ENCODE results near the gene OSTN. TPM values are rescaled to one million over a fixed set of nuclear protein-coding genes. Genes with fewer than 3 reads are reported as not detected.

The OSTN gene
- total and polyA plus RNA-seq, 2 donors (not counting 3 experiments of a cell fraction or from before 2014, with no cell fraction given) = not detected

DNA sequence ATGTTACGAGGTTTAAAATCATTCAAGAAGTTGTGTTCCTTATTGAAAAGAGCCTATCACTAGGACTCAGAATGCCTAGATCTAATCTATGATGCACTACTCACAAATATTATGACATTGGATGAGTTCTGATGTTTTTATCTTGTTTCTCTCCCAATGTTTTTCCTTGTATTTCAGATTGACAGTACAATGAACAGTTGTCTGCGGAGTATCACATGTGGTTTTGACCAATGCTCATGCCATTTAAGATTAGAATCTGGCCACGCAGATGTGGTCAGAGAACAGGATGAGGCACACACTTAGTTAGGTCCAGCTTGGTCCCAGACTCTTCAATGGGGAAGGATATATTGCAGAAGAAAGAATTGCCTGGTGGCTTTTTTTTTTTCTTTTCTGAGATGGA lies 104.6 kb downstream of the OSTN start:
- Histone ChIP-seq H3K9ac (replicated peaks; ENCODE audit: extremely low read depth, insufficient read depth, low read length) (no peak overlapping the region), H3K4me3 (replicated peaks in 1 of 3; ENCODE audit: insufficient read depth in 1 of 3, low read depth in 1 of 3, low read length in 3 of 3) (no peak overlapping the region), H3K27ac (ENCODE audit: insufficient read depth, low read depth, low read length) (no peak overlapping the region), H3K9me1 (replicated peaks; ENCODE audit: control insufficient read depth, extremely low read depth, insufficient read depth, low read length) (no peaks in the 10 kb centered on the region), H3K4me1 (ENCODE audit: control insufficient read depth, extremely low read depth, insufficient read depth, low read length) (no peaks in the 10 kb centered on the region), H3K4me2 (ENCODE audit: insufficient read depth, low read length) (no peak overlapping the region), H2AFZ (ENCODE audit: low read depth, low read length) (no peak overlapping the region), H4K20me1 (replicated peaks; ENCODE audit: control insufficient read depth, extremely low read depth, insufficient read depth, low read length) (no peaks in the 10 kb centered on the region), H3K9me3 (replicated peaks; ENCODE audit: control insufficient read depth, insufficient read depth, low read length) (no peaks in the 10 kb centered on the region), H3K79me2 (ENCODE audit: control insufficient read depth, insufficient read depth, low read length) (no peaks in the 10 kb centered on the region), H3K36me3 (ENCODE audit: control insufficient read depth in 2 of 2, extremely low read depth in 1 of 2, insufficient read depth in 2 of 2, low read length in 2 of 2) (no peaks in the 10 kb centered on the region), H3K27me3 (ENCODE audit: control insufficient read depth in 2 of 2, insufficient read depth in 2 of 2, low read length in 2 of 2) (no peaks in the 10 kb centered on the region)
- POLR2A ChIA-PET = no interaction called here
- DNase-seq (ENCODE audit: low read depth, low spot score) (no peak), FAIRE-seq (no peak)
- intact Hi-C loops (cut with micrococcal nuclease) = no loop called here
- dilution Hi-C loops (cut with MboI; ENCODE audit: extremely low pct_ligation_motif_present, low sequenced_read_pairs) = no loop called here
- CTCF ChIA-PET = interaction anchor here (1.1 kb wide), 1 partner anchor 12 kb away, joined by 4 read pairs; no protein-coding TSS in a partner anchor
- BruUV-seq (replicated peaks) = no TSS peak
- TF ChIP-seq, protein P1, sequence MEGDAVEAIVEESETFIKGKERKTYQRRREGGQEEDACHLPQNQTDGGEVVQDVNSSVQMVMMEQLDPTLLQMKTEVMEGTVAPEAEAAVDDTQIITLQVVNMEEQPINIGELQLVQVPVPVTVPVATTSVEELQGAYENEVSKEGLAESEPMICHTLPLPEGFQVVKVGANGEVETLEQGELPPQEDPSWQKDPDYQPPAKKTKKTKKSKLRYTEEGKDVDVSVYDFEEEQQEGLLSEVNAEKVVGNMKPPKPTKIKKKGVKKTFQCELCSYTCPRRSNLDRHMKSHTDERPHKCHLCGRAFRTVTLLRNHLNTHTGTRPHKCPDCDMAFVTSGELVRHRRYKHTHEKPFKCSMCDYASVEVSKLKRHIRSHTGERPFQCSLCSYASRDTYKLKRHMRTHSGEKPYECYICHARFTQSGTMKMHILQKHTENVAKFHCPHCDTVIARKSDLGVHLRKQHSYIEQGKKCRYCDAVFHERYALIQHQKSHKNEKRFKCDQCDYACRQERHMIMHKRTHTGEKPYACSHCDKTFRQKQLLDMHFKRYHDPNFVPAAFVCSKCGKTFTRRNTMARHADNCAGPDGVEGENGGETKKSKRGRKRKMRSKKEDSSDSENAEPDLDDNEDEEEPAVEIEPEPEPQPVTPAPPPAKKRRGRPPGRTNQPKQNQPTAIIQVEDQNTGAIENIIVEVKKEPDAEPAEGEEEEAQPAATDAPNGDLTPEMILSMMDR (IDR thresholded peaks at IDR 0.05; ENCODE audit: extremely low read depth in 1 of 2, insufficient read depth in 1 of 2, low read depth in 1 of 2, low read length in 2 of 2) = no peak
- TF ChIP-seq EZH2 (IDR thresholded peaks at IDR 0.05; ENCODE audit: borderline replicate concordance, low read depth, low read length, severe bottlenecking) = no peak
- no peak for TF ChIP-seq POLR2AphosphoS5 (IDR thresholded peaks at IDR 0.05; ENCODE audit: insufficient read depth, low read depth, low read length)
- no peak for TF ChIP-seq FOS (IDR thresholded peaks at IDR 0.05; ENCODE audit: borderline replicate concordance, insufficient read depth, low read length)
- no peak for TF ChIP-seq POLR2A (IDR thresholded peaks at IDR 0.05; ENCODE audit: low read depth, low read length)
- TF ChIP-seq, protein P2, sequence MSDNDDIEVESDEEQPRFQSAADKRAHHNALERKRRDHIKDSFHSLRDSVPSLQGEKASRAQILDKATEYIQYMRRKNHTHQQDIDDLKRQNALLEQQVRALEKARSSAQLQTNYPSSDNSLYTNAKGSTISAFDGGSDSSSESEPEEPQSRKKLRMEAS (IDR thresholded peaks at IDR 0.05; ENCODE audit: insufficient read depth, insufficient read length) = no peak
- no peak for TF ChIP-seq MYC (IDR thresholded peaks at IDR 0.05; ENCODE audit: low read depth, low read length)
- no peak for TF ChIP-seq GATA2 (IDR thresholded peaks at IDR 0.05; ENCODE audit: insufficient read depth, insufficient read length, low read depth, low read length)

All from endothelial cell of umbilical vein (primary cell).